GM20431 (cell line): ENCODE measurements around the gene ZFR.
"Not testable (repeated sequence)": the region's sequence is repeated elsewhere in the genome, so short reads cannot be mapped to it uniquely, and the experiment has no call there.

Source experiments
- in situ Hi-C: fragments of 300-500 bp; cut with MseI, MboI; formaldehyde crosslinking; loops from one replicate; pipeline ENCODE4 v1.15.0; 2020; ENCODE audit warnings: low sequenced_read_pairs; ENCODE audit not compliant: unreplicated experiment

The ZFR gene

GRCh38 chr5:32367271-32367670 is 77.3 kb downstream of the ZFR start:
- in situ Hi-C loops = not testable (repeated sequence)

GRCh38 chr5:32365623-32366022 is 78.9 kb downstream of the ZFR start:
- in situ Hi-C loops = no loop called here

- in situ Hi-C loops = no loop called here
These were observed 81.5 kb downstream of the ZFR start for GRCh38 chr5:32363030-32363429.

GRCh38 chr5:32362527-32362926 is 82.0 kb downstream of the ZFR start:
- in situ Hi-C loops = no loop called here

GRCh38 chr5:32360906-32361305 is 83.6 kb downstream of the ZFR start:
- in situ Hi-C loops = no loop called here

GRCh38 chr5:32358611-32359010 is 85.9 kb downstream of the ZFR start:
- in situ Hi-C loops = no loop called here

- in situ Hi-C loops = no loop called here
These were observed 86.9 kb downstream of the ZFR start for GRCh38 chr5:32357658-32358057.

- in situ Hi-C loops = no loop called here
These were observed 88.9 kb downstream of the ZFR start for GRCh38 chr5:32355686-32356085.

GRCh38 chr5:32353420-32353819 is 91.1 kb downstream of the ZFR start:
- in situ Hi-C loops = no loop called here

GRCh38 chr5:32352685-32353084 is 91.9 kb downstream of the ZFR start:
- in situ Hi-C loops = no loop called here

- in situ Hi-C loops = no loop called here
These were observed 97.7 kb downstream of the ZFR start for GRCh38 chr5:32346869-32347268.

- in situ Hi-C loops = no loop called here
These were observed 101.4 kb downstream of the ZFR start for GRCh38 chr5:32343058-32343672.

GRCh38 chr5:32342656-32343055 is 101.9 kb downstream of the ZFR start:
- in situ Hi-C loops = no loop called here

- in situ Hi-C loops = no loop called here
These were observed 104.7 kb downstream of the ZFR start for GRCh38 chr5:32339878-32340277.

- in situ Hi-C loops = no loop called here
These were observed 105.3 kb downstream of the ZFR start for GRCh38 chr5:32339198-32339597.

- in situ Hi-C loops = no loop called here
These were observed 111.6 kb downstream of the ZFR start for GRCh38 chr5:32332966-32333365.

- in situ Hi-C loops = no loop called here
These were observed 112.2 kb downstream of the ZFR start for GRCh38 chr5:32332361-32332760.

GRCh38 chr5:32331935-32332274 is 112.6 kb downstream of the ZFR start:
- in situ Hi-C loops = no loop called here

- in situ Hi-C loops = no loop called here
These were observed 113.2 kb downstream of the ZFR start for GRCh38 chr5:32331217-32331934.

GRCh38 chr5:32330126-32330971 is 114.2 kb downstream of the ZFR start:
- in situ Hi-C loops = no loop called here

GRCh38 chr5:32329395-32329834 is 115.1 kb downstream of the ZFR start:
- in situ Hi-C loops = loop anchor here (10.0 kb wide), 1 partner anchor 95 kb away; no protein-coding TSS in a partner anchor
